Neural progenitor cell (in vitro differentiated cells): ENCODE data around the gene LPA.

ENCODE experiments used
- EZH2 ChIP-seq: fragments of 200-600 bp; sonication (generic); IDR thresholded peaks from 2 replicates; pipeline ENCODE4 v1.6.1; 2017; ENCODE audit warnings: antibody characterized with exemption, mild to moderate bottlenecking, moderate library complexity
- TF ChIP-seq, protein P1 (sequence below): fragments of 200-600 bp; sonication (generic); IDR thresholded peaks from 2 replicates; pipeline ENCODE4 v1.5.1; 2017; ENCODE audit warnings: antibody characterized with exemption, mild to moderate bottlenecking

DNA sequence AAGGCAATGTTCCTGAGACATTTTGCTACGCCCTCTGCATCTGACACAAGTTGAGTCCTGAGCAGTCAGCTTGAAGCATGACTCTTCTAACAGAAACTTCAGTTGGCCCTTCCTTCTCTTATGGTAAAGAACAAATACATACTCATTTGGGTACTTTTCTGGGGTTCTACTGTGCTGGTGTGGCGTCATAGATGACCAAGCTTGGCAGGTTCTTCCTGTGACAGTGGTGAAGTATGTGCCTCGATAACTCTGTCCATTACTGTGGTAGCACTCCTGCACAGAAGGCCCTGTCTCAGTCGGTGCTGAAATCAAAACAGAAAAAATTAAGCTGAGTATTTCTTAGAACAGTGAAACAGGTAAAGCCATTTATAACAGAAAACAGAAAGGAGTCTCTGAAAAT lies 163.4 kb downstream of the LPA start:
- TF ChIP-seq EZH2, result no peak
- TF ChIP-seq, protein P1, sequence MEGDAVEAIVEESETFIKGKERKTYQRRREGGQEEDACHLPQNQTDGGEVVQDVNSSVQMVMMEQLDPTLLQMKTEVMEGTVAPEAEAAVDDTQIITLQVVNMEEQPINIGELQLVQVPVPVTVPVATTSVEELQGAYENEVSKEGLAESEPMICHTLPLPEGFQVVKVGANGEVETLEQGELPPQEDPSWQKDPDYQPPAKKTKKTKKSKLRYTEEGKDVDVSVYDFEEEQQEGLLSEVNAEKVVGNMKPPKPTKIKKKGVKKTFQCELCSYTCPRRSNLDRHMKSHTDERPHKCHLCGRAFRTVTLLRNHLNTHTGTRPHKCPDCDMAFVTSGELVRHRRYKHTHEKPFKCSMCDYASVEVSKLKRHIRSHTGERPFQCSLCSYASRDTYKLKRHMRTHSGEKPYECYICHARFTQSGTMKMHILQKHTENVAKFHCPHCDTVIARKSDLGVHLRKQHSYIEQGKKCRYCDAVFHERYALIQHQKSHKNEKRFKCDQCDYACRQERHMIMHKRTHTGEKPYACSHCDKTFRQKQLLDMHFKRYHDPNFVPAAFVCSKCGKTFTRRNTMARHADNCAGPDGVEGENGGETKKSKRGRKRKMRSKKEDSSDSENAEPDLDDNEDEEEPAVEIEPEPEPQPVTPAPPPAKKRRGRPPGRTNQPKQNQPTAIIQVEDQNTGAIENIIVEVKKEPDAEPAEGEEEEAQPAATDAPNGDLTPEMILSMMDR, result no peak
